GM18858 (cell line): ENCODE measurements around the gene NFIA.

Experiments used
- ATAC-seq: cut with Tn5 transposase; IDR thresholded peaks from one replicate; pipeline ENCODE4 v1.9.1; 2021; ENCODE audit not compliant: unreplicated experiment

Gene NFIA

DNA sequence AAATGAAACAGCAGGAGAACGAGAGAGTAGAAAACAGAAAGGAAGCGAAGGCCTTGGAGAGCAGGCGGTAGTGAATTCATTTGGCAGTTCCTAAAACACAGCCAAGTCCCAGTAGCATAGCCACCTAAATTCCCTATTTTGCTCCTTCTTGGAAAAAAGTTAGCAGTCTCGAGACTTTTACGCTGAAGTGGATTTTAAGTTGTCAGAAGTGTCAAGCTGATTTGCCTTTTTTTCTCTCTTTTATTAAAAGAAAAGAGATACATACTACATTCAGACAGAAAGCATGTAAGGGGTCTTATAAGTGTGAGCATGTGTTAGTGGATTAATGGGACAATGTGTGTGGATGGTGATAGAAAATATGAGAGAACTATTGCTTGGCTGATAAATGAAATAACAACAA, 19.2 kb downstream of the NFIA start:
- no peak for ATAC-seq

DNA sequence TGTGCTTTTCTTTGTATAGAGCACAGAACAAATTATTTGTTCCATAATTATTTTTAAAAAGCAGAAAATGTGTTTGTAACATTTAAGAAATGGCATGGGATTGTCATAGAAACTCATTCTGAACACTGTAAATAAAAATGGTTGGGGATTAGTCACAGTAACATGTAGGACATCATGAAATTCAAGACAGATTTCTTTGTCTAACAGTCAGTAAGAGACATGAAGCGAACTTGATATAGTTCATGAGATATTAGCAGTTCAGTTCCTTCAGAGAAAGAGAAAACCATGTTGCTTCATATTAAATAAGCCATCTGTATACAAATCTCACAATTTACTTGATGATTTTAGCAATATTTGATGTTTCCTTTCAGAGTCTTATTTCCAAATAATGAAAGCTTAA, 19.7 kb downstream of the NFIA start:
- no peak for ATAC-seq

DNA sequence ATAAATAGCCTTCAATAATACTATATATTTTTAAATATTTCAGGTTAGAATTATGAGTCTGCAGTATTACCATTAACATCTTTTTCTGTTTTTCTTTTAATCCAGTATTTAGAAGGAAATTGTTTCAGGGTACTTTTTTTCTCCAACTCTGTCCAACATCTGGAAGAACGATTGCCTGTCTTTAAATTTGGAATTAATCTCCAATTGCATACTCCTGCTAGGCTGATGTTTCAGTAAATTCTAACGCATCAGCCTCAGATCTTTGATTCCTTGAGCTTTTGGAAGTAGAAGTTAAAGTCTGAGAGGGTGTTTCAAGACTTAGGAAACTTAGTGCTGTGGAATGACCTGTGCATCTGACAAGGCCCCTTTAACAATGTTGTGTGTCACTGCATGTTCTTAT, 20.3 kb downstream of the NFIA start:
- no peak for ATAC-seq

DNA sequence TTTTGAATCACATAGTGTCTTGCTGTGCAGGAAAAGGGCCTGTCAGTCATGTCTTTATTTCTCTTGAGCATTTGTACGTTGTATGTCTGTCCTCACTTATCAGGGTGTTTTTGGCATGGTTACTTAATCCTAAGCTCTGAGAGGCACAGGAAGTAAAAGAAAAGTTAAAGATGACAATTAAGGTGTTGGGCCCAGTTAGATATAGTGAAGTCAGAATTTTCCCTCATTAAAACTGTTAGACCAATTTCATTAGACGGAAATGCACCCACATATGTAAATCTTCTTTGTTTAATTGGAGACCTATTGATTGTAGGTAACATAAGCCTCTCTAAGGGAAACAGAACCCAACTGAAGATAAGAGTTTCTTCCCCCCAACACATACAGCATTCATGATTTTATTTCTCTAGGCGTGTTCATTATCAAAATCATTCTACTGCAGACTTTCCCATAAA, 21.9 kb downstream of the NFIA start:
- ATAC-seq, result no peak

DNA sequence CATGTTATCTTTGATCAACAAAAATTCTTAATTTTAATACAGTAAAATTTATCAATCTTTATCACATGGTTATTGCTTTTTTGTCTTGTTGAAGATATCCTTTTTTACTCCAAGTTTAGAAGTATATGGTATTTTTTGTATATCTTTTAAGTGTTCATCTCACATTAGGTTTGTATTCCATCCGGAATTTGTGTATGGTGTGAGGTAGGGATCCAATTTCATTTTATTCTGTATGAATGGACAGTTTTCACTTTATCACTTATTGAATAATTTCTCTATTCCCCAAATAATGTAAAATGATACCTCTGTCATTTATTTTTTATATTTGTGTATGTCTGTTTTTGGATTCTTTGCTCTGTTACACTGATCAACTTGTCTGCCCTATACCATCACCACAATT, 25.3 kb downstream of the NFIA start:
- no peak for ATAC-seq

DNA sequence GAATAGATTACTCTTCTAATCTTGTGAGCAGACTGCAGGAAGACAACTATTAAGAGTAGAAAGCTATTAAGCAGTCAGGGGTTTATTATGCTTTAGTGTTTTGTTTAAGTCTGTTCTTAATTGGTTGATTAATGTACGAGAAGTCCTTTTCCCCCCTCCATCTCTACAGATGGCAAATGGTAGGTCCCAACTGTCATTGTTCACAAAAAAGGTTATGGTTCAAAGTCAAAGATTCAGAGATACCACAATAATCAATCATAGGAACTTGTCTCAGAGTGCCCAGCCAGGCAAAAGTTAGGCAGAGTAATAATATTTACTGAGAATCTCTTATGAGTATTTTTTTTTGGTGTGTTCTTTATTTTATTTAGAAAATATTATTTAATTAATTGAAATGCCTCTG, 26.8 kb downstream of the NFIA start:
- ATAC-seq, result no peak

DNA sequence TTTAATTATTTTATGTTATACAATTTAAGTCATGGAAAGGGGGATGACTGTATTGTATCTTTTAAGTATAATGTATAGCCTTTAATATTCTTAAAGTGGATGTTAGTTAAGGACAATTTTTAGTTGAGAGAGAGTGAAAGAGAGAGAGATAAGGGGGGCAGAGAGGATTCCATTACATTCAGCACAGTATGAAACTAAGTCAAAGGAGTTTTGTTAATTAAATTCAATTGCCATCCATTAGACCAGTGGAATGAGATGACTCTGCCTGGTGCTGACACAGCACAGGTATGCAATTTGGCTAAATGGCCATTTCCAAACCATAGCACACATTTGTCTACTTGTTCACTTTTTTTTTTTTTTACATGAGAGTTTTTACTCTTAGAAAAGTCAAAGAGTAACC, 27.5 kb downstream of the NFIA start:
- ATAC-seq, result no peak

DNA sequence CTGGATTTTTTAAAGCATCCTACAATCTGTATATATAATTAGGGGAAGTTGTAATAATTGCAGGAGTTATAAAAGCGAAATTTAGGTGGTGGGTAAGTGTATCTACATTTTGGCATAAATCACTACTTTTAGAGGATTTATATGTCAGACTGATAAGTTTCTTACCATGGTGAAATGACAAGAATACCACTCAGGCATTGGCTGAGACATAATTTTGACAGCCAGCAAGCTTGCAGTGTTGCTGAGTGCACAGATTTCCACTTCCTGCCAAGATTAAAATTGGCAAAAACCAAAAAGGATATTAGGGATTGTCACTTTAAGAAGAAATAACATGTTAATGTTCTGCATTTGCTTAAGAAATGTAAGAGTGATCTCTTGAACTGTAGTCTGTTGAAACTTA, 28.2 kb downstream of the NFIA start:
- ATAC-seq, result no peak

DNA sequence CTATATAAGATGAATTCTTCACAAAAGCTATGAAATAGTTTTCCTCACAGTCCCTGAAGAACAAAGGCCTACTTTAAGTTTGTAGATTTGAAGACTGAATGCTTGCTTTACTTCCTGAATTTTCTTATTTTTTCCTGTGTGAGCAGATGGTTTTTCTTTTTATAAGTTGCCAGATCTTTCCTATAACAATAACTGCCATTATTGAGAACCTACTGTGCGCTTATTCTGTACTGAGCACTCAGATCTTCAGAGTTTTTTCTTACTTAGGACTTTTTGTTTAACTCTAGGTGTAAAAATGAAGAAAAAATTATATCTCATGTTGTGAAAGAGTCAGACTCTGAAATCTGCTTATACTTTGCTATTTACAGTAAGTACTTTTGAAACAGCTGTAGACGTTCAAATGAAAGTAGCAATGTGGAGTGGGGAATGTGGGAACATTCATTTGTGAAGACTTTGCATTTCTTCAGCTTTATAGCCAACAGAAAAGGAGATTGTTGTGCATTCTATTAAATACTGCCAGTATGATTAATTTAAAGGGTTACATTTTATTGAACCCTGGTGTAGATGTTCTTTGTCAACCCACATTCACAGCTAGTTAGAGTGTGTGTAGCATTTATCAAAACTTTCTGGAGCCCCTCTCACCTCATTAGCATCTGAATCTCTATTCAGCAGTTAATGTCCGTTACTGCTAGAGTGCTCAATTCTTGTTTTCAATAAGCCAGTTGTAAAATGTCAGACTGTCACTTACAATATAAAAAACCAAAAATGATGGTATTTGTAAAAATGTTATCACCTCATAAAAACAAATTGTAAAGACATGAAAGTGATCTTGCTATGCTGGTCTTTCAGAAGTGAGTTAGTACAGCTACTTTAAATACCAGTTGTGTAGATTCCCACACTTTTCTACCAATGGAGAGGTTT, 29.0 kb downstream of the NFIA start:
- ATAC-seq, result no peak

DNA sequence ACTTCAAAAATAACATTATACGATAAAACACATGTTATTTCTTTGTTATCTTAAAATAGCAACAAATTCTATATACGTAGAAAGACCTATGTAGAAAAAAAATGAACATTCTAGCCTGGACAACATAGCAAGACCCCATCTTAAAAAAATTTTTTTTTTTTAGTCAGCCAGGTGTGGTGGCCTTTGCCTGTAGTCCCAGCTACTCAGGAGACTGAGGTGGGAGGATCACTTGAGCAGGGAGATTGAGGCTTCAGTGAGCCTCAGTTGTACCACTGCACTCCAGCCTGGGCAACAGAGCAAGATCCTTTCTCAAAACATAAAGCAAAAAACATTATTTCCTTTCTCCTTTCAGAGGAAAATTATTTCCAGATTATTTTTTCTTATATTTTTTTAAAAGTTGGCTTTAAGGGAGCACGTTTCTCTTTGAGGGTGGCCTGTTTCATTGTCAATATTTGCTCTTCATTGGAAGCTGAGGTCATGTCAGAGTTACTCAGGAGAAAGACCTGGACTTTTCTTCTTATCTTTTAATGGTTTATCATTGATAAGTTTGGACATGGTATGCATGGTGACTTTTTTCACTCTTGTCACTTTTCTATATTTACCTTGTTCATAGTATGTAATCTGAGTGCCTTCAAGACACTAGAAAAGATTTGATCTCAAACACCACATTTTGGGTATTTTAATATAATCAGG, 32.0 kb downstream of the NFIA start:
- ATAC-seq, result no peak

DNA sequence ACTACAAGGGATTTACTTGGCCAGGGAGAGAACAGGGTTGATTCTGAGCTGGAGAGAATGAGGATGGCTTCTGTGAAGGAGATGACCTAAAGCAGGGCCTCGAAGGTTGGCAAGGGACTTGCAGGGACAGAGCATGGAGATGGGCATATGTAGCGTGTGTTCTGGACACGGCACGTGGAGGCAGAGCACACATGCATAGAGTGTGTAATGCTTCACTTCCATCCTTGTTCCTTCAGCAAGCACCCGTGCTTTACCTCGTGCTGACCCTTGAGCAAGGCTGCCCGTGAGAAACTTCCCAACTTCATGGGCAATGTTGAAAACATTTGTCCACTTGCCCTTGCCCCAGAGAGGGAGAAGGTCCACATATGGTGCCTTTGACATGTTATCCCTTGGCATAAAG, 33.1 kb downstream of the NFIA start:
- no peak for ATAC-seq

DNA sequence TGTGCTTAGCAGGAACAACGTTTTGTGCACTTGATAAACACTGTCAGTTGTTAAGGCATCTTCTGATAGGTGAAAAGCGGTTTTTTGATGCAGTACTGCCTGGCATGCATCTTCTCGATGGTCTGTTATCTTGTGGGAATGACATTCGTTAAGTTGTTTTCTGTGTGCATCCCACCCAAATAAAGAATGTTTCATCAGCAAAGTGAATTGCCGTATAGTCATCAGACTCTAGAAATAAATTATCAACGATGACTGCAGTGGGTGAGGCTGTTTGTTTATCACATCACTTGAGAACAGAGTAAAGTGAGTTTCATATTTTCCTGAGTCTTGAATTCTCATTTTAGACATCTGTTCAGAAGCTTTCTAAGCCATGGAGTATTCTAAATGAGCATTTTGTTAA, 34.1 kb downstream of the NFIA start:
- ATAC-seq, result no peak

DNA sequence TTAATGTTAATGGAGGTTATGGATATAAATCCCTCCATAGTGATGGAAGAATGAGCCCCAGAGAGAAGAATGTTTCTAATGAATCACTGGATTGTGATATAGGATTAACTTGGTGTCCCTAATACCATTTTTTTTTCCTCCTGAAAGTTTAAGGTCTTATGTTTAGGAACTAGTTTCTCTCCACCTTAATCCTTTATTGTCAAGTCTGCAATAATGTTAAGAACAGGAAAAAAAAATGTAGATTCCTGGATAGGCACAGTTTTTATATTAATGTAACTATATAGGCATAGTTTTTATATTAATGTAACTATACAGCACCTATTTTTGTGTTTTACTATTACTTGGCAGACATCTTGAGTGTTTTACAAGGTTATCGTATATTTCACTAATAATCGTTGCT, 34.9 kb downstream of the NFIA start:
- ATAC-seq, result no peak

DNA sequence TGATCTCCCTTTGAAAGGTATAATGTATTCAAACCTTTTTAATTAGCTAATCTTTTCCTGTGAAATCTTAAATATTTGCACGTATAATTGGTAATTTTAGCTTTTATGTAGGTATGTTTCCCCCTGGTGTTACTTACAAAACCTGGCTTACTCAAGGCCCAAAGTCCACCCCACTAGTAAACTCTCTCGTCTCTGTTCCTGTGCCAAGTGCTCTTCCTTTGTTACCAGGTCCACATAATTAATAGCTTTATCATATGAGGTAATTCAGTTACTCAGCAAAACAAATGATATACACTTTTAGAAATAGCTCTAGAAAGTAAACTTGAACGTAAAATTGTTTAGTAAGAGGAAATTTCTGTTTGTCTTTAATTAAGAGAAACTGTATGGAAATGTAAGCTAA, 36.7 kb downstream of the NFIA start:
- ATAC-seq, result no peak

DNA sequence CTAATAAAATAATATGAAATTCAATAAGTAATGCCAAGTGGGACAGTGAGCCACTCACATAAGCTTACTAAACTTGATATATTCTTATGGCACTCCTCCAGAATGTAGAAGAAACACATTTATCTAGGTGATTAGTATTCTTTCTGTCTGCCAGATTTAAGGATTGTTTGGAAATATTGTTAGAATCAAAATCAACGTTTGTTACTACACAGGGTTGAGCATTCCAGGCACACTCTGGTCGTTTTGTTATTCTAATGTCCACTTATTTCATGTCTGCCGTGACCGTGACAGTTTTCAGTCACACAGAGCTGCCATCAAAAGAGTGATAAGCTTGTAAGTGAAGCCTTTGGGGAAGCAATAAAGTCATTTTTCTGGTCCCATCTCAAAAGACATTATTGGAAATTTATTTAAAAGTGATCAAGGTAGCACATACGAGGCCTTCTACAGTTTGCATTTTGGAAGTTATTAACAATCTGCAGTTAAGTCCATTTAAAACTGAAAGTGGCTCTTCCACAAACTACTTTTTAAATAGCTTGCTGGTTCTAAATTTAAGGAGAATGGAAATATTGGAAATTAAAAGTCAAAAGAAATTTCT, 38.0 kb downstream of the NFIA start:
- ATAC-seq, result no peak

DNA sequence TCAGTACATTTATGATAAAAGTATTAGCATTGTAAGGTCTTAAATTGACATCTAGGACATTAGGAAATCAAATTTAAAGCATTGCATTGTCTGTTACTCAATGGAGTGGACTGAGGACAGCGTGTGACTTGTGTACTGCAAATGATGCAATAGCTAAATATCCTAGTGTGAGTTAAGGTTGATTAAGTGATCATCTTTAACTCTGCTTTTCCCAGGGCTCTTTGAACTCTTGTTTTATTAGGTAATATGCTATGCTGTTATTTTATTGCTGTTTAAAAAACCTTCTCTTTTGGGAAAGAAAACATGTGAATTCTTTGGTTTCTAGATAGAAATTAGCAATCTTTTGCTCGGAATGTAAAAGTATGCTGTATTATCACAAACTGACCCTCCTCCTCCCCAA, 38.6 kb downstream of the NFIA start:
- no peak for ATAC-seq

DNA sequence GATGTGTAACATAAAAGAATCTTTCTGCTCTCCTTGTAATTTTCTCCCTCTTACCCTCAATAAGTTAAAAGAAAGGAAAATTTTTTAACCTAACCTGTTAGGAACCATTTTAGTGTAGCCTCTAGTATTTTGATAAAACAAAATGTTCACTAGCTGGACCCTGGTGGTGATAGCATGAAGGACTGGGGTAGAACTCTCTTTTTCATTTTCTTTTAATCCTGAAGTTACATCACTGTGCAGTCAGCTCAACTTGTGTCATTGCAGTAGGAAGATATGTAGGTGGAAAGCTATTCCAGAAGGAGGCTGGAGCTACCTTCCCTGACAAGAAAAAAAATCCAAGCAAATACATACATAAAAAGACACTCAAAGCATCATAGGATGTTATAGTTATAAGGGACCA, 39.3 kb downstream of the NFIA start:
- no peak for ATAC-seq

DNA sequence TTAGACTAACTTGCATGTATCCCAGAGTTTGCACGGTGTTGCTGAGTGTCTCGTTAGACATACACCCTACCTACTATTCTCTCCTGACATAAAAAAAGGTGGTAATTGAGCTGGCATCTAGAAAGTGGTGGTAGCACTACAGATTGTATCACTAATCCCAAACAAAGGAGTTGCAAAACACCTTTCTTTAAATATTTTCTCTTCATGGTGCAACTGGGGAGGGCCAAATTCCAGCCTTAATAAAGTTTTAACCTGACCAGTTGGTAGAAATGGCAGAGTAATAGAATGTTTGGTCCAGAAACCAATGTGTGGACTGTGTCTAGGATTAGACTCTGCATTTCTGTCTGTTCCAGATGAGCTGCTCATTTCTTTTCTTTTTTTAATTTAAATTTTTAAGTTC, 40.0 kb downstream of the NFIA start:
- ATAC-seq, result no peak

DNA sequence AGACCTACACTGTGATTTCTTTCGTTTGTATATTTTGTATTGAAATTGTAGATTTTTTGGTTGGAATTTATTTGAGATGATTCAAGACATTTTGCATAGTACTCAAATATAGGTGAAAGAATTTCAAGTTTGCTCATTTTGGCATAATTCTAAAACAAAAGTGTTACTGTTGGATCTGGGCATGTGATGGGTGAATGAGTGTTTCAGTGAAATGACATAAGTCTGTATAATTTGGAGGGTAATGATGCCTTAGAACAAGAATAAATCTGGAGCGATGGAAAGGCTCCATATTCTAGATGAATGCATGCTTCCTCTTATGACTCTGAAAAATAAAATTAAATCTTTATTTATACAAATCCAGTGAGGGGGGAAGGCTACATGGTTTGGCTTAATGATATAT, 41.0 kb downstream of the NFIA start:
- ATAC-seq, result no peak

DNA sequence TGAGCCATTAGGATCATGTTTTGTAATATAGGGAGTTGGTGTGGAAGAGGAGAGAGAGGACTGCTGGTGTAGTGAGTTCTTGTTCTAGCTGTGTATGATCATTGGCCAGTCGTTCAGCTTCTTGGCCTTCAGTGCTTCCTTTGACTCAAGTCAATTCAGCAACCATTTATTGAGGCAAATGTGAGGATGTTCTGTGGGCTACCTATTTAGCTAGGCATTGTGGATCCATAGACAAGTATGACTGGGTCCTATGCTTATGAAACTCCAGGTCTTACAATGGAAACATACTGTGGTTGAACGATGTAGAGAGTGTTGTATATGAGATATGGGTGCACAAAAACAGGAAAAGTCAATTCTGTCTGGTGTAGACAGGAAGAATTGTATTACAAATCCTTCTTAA, 41.7 kb downstream of the NFIA start:
- ATAC-seq, result no peak

DNA sequence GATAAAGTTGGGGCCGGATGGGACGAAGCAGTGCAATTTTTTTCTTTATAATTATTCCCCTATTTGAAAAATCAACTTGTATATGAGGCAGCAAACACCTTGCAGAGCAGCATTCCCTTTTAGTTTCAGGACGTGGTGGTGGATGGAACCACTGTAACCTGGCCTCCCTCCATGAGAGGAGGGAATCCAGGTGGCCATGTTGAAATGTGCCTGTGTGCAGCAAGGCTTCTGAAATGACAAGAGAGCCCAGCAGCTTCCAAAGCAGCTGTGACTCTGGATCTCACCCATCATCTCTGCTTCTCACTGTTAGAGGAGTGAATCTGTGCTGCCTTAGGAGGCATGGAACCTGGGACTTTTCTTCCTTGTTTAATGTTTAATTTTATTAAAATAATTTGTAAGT, 42.3 kb downstream of the NFIA start:
- ATAC-seq, result no peak

DNA sequence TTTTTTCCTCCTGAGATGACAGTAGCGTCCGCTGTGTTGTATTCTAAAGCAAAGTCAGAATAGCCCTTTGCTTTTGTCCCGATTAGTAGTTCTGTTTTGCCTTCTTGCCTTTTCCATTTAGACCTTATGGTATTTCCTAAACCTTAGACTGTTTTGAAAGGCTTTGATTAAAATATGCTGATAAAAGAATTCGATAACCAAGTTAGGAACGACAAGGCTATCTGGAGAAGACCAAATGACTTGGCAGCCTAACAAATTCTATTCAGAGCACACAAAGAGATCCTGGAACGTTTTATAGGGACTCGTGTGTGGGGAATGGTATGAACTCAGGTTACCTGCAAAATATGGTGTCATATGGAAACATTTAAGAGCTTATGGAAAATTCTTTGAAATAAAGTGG, 42.9 kb downstream of the NFIA start:
- no peak for ATAC-seq
